ENCODE results near the gene POP7. TPM values are rescaled to one million over a fixed set of nuclear protein-coding genes. Genes with fewer than 3 reads are reported as not detected.

POP7 gene
- total RNA-seq, 4 donors from 2014 or later, result 10.7 to 58.7 (median 34.1) TPM

GRCh38 chr7:100675105-100675451 is 30.8 kb upstream of the POP7 start:
- Histone ChIP-seq H3K9me3 (no peaks in the 10 kb centered on the region), H3K4me3 (peak overlapping the region; percentile 77 to 100 (median 96)), H3K27me3 (no peaks in the 10 kb centered on the region), H3K27ac (peak overlapping the region; percentile 94 to 100 (median 98)), H3K4me1 (peaks cover 0 to 19% (median 9%) of the 10 kb centered on the region in 4 donors), H3K36me3 (peaks cover 0 to 23% (median 15%) of the 10 kb centered on the region in 4 donors)
- TF ChIP-seq POLR2A (IDR thresholded peaks at IDR 0.05) (no peak), POLR2AphosphoS5 (IDR thresholded peaks at IDR 0.05) (no peak), CTCF (IDR thresholded peaks at IDR 0.05) (no peak), EP300 (IDR thresholded peaks at IDR 0.05; ENCODE audit: low read depth) (no peak)
- 0% methylated on average over 7 of the region's 46 CpGs; no CpG with 5 or more reads in 1 of the 2 donors for WGBS, 2 donors (ENCODE audit: low coverage in 1 of 2)
- DNase-seq, result no peak
- in situ Hi-C loops (cut with MboI; ENCODE audit: low pct_ligation_motif_present in 1 of 4, low pct_unique_long_range_greater_than_20kb in 1 of 4, low sequenced_read_pairs in 3 of 4) (loop anchor here in 3 of 4 donors (10.0 to 25.0 kb wide), 3 partner anchors 88 to 213 kb away; partner anchors contain the start of genes FBXO24 (in 2 of the 3), LRCH4 (in 2 of the 3) and SPACDR (in 2 of the 3)), intact Hi-C loops (cut with DNase I; ENCODE audit: low total_unique reads) (no loop called here)

DNA sequence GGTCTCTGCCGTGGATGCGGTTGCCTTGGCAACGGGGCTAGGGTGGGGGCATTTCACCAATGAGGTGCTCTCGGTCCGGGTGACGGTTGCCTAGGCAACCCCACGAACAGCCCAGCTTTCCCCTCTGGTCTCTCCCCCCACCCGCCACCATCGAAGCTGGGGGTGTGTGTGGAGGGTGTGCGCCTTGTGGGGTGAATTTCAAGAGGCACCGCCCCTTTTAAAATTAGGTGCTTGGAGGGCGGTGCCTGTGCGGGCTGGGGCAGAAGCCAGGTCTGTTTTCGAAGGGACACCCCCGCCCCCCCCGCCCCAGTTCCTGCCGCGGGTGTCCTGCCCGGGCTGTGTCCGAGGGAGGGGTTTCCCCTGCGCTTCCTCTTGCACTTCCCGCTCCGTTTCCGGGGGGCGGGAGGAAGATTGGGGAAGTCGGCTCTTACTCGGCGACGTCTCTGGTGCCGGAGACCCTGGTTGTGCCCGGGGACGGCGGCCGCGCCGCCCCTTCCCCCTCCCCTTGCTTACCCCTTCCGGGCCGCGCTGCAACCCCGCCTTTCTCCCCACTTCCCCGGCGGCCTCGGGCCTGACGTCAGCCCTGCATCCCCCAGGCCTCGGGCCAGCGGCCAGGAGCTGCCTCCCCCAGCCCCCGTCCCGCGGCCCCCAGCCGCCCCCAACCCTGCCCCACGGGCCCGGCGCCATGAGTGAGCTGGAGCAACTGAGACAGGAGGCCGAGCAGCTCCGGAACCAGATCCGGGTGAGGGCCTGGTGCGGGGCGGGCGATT is 30.2 kb upstream of the POP7 start:
- intact Hi-C loops (cut with DNase I; ENCODE audit: low total_unique reads) (no loop called here), in situ Hi-C loops (cut with MboI; ENCODE audit: low pct_ligation_motif_present in 1 of 4, low pct_unique_long_range_greater_than_20kb in 1 of 4, low sequenced_read_pairs in 3 of 4) (loop anchor here in 3 of 4 donors (10.0 to 25.0 kb wide), 3 partner anchors 88 to 213 kb away; partner anchors contain the start of genes FBXO24 (in 2 of the 3), LRCH4 (in 2 of the 3) and SPACDR (in 2 of the 3))
- TF ChIP-seq CTCF (IDR thresholded peaks at IDR 0.05) (no peak), POLR2AphosphoS5 (IDR thresholded peaks at IDR 0.05) (peak; percentile 46 to 56 (median 50)), EP300 (IDR thresholded peaks at IDR 0.05; ENCODE audit: low read depth) (no peak), POLR2A (IDR thresholded peaks at IDR 0.05) (peak; percentile 22)
- H3K36me3 ChIP-seq, result peaks cover 0 to 23% (median 15%) of the 10 kb centered on the region in 4 donors
- peak overlapping the region; percentile 77 to 100 (median 96) for H3K4me3 ChIP-seq
- peak; percentile 86 for DNase-seq
- peak overlapping the region; percentile 94 to 100 (median 98) for H3K27ac ChIP-seq
- WGBS, 2 donors (ENCODE audit: low coverage in 1 of 2), result 5% methylated on average over 32 of the region's 59 CpGs; no CpG with 5 or more reads in 1 of the 2 donors
- no peaks in the 10 kb centered on the region for H3K27me3 ChIP-seq
- no peaks in the 10 kb centered on the region for H3K9me3 ChIP-seq
- peaks cover 0 to 19% (median 9%) of the 10 kb centered on the region in 4 donors for H3K4me1 ChIP-seq

GRCh38 chr7:100676501-100677306 is 29.2 kb upstream of the POP7 start:
- in situ Hi-C loops (cut with MboI; ENCODE audit: low pct_ligation_motif_present in 1 of 4, low pct_unique_long_range_greater_than_20kb in 1 of 4, low sequenced_read_pairs in 3 of 4) (loop anchor here in 3 of 4 donors (10.0 to 25.0 kb wide), 3 partner anchors 89 to 214 kb away; partner anchors contain the start of genes FBXO24 (in 2 of the 3), LRCH4 (in 2 of the 3) and SPACDR (in 2 of the 3)), intact Hi-C loops (cut with DNase I; ENCODE audit: low total_unique reads) (no loop called here)
- DNase-seq, result peak; percentile 15
- H3K27ac ChIP-seq, result peak overlapping the region; percentile 94 to 100 (median 98)
- H3K27me3 ChIP-seq, result no peaks in the 10 kb centered on the region
- H3K9me3 ChIP-seq, result no peaks in the 10 kb centered on the region
- H3K4me3 ChIP-seq, result peak overlapping the region in 2 of 4 donors; percentile 77 to 100
- H3K4me1 ChIP-seq, result peaks cover 0 to 19% (median 9%) of the 10 kb centered on the region in 4 donors
- peaks cover 0 to 24% (median 15%) of the 10 kb centered on the region in 4 donors for H3K36me3 ChIP-seq
- TF ChIP-seq CTCF (IDR thresholded peaks at IDR 0.05) (no peak), POLR2A (IDR thresholded peaks at IDR 0.05) (no peak), EP300 (IDR thresholded peaks at IDR 0.05; ENCODE audit: low read depth) (no peak), POLR2AphosphoS5 (IDR thresholded peaks at IDR 0.05) (no peak)
- WGBS, 2 donors (ENCODE audit: low coverage in 1 of 2), result 88% methylated on average over 23 of the region's 23 CpGs; no CpG with 5 or more reads in 1 of the 2 donors
